Stimulated activated CD4-positive, alpha-beta T cell treated with anti-CD3 and anti-CD28 coated beads, Interleukin-2, amount 100 ng/mL, for 24 hours (primary cell): ENCODE results near the gene CEACAM5.
"Not testable (repeated sequence)": the region's sequence is repeated elsewhere in the genome, so short reads cannot be mapped to it uniquely, and the experiment has no call there.

Experiments
- DNase-seq, 2 donors: peaks; one replicate each; pipeline ENCODE4 v3.0.0-alpha.2; 2020

Gene CEACAM5

DNA sequence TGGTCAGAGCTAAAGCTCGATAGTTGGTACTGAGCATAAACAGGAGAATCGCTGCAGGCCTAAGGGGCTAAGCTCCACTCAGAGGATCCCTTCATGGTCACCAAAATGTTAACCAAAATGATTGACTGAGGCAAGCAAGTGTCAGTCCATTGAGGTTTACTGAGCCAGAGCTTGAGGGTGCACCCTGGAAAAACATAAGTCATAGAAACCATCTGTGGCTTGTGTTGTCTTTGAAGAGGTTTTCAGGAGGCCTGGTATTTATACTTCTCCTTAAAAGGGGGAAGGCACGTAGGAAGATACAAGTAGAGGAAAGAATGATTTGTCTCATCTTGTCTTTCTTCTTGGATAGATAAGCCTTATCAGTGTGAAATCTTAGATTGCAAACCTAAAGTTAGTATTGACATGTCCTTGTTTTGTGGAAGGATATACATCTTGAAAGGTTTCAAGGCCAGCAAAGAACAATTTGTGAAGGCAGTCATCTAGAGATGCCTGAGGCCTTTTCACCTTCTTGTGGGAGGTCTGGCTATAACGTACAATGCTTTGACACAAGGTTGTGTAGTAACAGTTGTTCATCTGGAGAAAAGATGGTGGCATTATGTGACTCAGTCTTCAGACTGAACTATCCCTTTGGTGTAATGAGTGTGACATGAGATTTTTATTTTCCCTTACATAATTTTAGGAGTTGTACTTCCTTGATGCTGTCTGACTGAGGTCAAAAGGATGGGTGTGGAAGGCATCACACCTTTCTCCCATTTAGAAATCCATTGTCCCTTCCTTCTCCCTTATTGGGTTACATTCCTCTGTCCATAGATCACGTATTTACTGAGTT, 32.2 kb downstream of the CEACAM5 start:
- peak in 1 of 2 donors; percentile 9 for DNase-seq

- no peak for DNase-seq
Observed at GRCh38 chr19:41741244-41741554, 32.8 kb downstream of the CEACAM5 start.

- no peak for DNase-seq
Observed at GRCh38 chr19:41744850-41745249, 36.4 kb downstream of the CEACAM5 start.

GRCh38 chr19:41745756-41746155, 37.3 kb downstream of the CEACAM5 start:
- no peak for DNase-seq

DNA sequence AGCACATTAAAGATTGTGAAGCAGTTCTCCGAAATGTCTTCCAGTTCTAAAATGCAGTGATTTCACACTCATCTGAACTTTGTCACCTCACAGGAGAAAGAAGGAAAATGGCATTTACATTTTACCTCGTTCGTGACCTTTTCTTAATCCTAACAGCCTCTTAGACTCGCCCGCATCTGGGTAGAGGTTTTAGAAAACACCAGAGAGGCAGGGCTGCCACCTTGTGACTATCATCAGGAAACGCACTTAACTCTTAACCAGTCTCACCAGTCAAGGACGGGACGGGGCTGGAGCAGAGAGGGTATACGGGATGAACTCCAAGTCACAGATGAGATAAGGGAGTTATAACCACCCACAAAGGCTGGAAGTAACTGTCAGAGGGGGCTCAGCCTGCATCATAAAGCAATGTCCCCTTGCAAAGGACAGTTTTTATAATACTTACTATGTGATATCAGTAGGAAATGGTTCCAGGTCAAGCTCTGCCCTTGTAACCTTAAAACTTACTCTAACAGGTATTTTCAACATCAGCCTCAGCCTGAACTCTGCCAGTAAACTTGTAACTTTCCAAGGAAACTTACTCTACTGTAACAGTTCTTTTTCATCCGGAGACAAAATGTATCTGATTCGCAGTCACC, 38.3 kb downstream of the CEACAM5 start:
- peak; percentile 55 to 59 for DNase-seq

DNA sequence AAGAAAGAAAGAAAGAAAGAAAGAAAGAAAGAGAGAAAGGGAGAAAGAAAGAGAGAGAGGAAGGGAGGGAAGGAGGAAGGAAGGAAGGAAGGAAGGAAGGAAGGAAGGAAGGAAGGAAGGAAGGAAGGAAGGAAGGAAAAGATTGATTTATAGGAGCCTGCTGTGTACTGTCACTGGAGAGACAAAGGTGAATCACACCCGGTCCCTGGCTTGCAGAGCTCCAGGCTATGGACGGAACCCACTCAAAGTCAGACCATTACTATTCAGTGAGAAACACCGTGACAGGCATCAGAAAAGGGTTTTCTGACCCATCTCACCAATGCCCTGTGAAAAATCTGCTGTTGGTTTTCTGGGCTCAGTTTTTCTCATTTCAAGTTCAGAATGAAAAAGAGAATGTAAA, 39.6 kb downstream of the CEACAM5 start:
- no peak for DNase-seq

GRCh38 chr19:41750248-41751134, 42.1 kb downstream of the CEACAM5 start:
- DNase-seq, result not testable (repeated sequence)

GRCh38 chr19:41753159-41753558, 44.7 kb downstream of the CEACAM5 start:
- peak; percentile 86 for DNase-seq

GRCh38 chr19:41753936-41754529, 45.6 kb downstream of the CEACAM5 start:
- peak; percentile 77 to 79 for DNase-seq

DNA sequence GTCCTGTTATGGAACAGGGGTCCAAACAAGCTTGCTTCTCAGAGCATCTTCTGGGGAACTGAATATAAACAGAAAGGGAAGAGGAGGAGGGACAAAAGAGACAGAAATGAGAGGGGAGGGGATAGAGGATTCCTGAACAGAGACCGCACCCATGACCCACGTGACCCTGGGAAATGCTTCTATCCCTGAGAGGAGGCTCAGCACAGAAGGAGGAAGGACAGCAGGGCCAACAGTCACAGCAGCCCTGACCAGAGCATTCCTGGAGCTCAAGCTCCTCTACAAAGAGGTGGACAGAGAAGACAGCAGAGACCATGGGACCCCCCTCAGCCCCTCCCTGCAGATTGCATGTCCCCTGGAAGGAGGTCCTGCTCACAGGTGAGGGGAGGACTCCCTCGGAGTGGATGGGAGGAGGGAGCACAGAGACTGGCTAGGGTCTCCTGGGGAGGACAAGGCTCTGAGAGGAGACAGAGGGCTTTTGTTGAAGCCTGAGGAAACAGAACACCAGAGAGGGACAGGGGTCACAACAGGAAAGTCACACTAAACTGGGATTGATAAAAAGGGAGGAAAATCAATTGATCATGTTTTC, 47.0 kb downstream of the CEACAM5 start, which contains the start of gene CEACAM6:
CEACAM6 (plus strand) TSS at position 203 of the 586 bp plus-strand sequence; CDS start at position 312, 109 bp downstream.
- DNase-seq, result no peak

- no peak for DNase-seq
Observed at GRCh38 chr19:41758846-41759245, 50.4 kb downstream of the CEACAM5 start.

DNA sequence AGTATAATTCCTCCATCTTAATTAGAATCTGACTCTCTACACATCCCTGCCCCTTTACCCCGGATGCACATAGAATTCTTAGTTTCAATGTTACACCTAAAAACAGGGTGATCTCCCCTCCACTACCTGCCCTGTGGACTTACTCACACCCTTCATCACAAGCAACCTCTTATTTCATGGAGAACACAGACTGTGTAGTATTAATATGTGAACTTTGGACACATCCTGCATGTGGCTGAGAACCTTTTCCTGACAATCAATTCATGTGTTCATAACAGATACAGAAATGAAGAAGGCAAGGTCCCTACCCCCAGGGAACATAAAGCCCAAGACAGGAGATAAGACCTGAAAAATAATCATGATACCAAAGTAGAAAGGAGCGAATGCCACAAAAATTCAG, 58.7 kb downstream of the CEACAM5 start:
- no peak for DNase-seq

- not testable (repeated sequence) for DNase-seq
Observed at GRCh38 chr19:41768105-41768504, 59.7 kb downstream of the CEACAM5 start.

GRCh38 chr19:41769608-41770007, 61.2 kb downstream of the CEACAM5 start:
- no peak for DNase-seq

DNA sequence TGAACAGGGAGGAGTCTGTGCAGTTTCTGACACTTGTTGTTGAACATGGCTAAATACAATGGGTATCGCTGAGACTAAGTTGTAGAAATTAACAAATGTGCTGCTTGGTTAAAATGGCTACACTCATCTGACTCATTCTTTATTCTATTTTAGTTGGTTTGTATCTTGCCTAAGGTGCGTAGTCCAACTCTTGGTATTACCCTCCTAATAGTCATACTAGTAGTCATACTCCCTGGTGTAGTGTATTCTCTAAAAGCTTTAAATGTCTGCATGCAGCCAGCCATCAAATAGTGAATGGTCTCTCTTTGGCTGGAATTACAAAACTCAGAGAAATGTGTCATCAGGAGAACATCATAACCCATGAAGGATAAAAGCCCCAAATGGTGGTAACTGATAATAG, 63.0 kb downstream of the CEACAM5 start:
- no peak for DNase-seq

GRCh38 chr19:41774515-41774980, 66.1 kb downstream of the CEACAM5 start:
- peak; percentile 44 to 47 for DNase-seq

DNA sequence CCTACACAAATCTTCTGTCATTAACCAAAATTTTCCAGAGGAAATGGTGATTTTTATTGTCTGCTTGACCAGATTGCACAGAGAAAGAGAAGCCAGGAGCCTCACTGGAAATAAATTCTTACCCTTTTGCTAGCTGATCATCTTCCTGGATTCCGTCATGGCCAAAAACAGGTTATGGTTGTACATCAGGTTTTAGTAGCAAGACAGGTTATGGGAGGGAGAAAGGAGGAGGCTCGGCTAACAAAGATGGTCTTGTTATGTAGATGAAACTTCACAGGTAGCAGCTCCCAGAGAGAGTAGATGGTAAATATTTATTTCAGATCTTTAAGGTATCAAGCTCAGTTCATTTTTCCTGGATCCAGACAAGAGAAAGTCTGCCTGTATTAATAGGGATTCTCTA, 68.3 kb downstream of the CEACAM5 start:
- DNase-seq, result no peak
